Measurements from ENCODE around the gene ZNHIT3. TPM values are rescaled to one million over a fixed set of nuclear protein-coding genes. Genes with fewer than 3 reads are reported as not detected.
"Not testable (repeated sequence)": the region's sequence is repeated elsewhere in the genome, so short reads cannot be mapped to it uniquely, and the experiment has no call there.

The ZNHIT3 gene
- 28.7 TPM for total RNA-seq

DNA sequence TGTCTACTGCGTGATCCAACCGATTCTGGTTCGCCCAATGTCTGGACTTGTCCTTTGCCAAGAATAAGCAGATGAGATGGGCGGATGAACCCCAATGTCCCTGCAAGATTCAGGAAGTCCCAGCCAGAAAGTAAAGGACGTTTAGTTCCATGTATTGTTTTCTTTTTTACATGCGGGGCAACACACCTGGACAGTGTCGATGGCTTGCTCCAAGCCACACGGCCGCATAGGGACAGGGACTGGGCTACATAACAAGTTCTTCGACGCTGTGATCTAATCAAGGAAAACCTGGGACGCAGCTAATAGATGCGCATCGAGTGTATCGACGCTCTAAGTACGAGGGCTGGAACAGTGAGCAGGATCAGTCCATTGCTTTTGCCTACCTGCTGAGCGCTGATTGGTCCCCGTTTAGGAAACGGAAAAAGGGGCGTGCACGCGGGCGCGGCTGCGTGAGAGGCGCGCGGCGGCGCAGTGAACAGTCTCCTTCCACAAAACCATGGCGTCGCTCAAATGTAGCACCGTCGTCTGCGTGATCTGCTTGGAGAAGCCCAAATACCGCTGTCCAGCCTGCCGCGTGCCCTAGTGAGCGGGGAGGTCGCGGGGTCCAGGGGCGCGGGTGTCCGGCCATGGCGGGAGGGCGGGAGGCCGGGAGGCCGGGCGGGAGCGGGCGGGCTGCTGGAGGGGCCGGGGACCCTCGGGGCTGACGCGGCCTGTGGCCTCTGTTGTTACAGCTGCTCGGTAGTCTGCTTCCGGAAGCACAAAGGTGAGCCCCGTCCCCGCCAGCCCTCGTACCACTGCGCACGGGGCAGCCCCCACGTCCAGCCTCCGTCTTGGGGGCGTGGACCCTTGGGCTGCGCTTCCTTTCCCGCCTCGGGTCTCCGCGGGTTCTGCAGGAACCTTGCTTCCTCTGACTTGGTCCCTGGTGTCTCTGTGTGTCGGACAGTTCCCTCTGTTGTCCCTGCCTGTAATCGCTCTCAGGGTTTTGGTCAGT lies at the start of gene ZNHIT3:
Gene ZNHIT3 (plus strand): TSS at position 478 of the 991 bp plus-strand sequence. CDS start 19 bp downstream, at position 497.
- peak; percentile 94 for DNase-seq (ENCODE audit: low spot score)

DNA sequence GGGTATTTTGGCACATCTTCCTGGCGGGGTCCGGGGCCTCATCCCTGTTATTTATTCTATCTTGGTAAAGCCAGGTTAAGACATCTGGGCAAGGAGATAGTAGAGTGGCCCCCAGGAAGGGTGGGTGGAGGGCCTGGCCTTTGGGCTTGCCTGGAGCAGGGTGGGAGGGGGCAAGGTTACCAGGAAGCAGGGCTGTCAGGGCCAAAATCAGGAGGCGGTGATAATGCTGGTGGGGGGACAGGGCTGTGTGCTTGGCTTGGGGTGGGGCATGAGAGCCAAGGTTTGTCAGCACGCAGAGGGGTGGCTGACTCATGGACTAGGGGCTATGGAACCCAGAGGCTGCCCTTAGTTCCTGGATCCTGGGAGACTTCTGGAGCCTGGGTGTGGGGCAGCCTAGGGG lies 44.7 kb upstream of the ZNHIT3 start:
- DNase-seq (ENCODE audit: low spot score), result not testable (repeated sequence)

DNA sequence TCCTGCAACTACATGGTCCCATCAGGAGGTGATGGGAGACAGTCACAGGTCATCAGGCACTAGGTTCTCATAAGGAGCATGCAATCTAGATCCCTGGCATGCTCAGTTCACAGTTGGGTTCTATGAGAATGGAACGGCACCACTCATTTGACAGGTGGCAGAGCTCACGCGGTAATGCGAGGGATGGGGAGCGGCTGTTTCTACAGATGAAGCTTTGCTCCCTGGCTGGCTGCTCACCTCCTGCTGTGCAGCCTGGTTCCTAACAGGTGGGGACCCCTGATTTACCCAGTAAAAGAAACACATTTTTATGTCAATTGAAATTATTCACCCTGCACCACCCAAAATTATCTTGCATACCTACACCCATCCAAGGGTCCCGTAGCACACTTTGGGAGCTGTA lies 42.7 kb upstream of the ZNHIT3 start:
- DNase-seq (ENCODE audit: low spot score), result no peak

DNA sequence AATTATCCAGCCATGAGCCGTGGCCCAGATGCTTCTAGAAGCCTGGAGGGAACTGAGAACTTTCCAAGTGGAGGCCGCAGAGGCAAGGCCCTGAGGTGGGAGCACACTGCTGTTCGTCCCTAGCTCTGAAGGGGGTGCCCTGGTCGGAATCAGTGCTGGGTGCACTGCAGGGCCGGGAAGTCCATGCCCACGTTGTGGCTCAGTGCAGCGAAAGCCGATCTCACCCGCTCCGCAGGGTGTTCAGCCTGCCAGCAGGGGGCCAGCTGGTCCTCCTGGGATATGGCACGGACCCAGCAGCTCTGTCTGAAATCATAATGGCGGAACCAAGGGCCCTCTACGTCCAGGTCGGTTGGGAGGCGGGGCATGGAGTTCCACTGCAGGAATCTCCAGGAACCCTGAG lies 36.5 kb upstream of the ZNHIT3 start:
- not testable (repeated sequence) for DNase-seq (ENCODE audit: low spot score)

DNA sequence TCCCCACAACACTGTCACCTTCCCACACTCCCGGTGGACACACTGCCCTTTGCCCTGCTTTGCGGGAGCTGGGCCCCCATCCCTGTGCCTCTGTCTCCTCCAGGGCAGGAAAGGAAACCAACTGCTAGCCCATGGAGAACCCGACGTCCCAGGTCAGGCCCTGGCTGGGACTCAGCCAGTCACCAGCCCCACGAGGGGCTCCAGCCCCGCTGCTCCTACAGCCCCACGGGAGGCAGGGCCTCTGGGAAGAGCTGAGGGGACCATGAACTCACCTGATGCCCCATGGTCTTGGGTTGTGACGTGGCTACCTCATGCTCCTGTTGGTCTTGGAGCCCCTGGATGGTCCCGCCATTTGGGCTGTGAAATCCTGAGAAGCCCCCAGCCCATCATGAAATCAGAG lies 33.6 kb upstream of the ZNHIT3 start:
- not testable (repeated sequence) for DNase-seq (ENCODE audit: low spot score)

DNA sequence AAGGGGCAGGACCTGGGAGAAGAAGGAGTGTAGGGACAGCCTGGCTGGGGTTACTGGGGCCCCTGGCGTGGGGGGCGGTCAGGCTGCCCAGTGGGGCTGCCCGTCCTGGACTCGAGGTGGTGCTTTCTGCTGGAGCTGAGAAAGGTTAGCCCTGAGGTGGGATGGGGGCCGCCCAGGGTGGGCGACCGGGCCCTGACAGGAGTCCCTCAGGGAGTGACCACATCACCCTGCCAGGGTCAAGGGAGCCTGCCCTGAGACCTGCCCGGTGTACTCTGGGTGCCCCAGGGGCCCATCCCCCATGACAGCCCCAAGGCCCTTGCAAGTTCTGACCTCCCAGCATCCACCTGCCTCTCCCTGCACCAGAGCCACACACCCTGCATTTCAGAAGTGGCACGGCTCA lies 28.8 kb upstream of the ZNHIT3 start:
- DNase-seq (ENCODE audit: low spot score), result not testable (repeated sequence)

DNA sequence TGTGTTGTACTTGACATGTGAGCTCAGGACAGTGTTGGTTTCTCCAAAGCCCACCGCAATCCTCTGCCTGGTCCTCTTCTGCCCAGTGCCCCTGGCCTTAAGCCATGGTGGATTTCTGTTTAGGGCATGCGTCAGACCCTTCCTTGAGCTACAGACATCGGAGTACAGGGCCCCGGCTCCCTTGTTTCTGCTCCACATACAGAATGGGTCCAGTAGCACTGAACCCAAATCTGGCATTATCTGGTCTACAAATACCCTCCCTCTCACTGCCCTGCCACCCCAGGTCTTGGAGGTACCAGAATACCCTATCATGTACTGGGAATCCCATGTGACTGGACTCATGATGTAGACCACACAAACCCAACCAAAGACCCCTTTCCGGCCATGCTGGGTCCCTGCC lies 27.4 kb upstream of the ZNHIT3 start:
- DNase-seq (ENCODE audit: low spot score), result no peak

DNA sequence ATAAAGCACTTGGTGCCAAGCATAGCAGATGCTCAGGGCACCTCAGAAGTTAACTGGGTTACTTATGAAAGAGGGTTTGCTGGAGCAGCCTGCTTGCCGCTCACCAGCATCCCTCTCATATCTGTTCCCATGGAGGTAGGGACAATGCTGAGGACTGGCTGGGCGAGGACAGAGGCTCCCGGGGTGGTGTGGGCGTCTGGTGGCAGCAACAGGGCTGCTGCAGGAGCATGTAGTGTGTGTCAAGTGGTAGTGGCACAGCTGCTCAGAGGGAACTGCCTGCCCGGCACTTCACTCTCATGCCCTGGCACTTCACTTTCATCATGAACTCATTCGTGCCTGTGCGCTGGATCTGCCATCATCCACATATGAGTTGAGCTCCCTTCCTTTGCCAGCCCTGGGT lies 26.9 kb upstream of the ZNHIT3 start:
- no peak for DNase-seq (ENCODE audit: low spot score)

DNA sequence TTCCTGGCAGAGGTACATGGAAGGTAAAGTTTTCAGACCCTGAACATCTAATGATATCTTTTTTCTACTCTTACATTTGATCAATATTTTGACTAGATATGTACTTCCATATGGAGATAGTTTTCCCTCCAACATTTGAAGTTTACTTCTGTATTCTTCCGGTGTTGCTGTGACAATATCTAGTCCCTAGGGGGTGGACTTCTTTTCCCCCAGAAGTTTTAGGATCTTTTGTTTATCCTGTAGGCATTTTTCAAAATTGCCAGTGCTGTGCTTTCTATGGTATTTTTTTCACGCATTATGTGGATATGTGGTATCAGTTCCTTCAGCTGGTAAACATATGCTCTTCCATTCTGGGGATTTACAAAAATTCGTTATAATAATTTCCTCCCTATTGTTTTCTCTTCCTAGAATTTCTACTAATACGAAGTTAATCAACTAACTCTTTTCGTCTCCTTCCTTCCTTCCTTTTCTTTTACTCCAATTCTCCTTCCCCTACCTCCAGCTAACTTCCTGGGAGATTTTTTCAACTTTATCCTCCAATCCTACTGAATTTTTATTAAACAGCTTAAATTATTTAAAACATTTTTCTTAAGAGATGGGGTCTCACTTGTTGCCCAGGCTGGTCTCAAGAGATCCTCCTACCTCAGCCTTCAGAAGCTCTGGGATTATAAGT lies 26.1 kb upstream of the ZNHIT3 start:
- no peak for DNase-seq (ENCODE audit: low spot score)

DNA sequence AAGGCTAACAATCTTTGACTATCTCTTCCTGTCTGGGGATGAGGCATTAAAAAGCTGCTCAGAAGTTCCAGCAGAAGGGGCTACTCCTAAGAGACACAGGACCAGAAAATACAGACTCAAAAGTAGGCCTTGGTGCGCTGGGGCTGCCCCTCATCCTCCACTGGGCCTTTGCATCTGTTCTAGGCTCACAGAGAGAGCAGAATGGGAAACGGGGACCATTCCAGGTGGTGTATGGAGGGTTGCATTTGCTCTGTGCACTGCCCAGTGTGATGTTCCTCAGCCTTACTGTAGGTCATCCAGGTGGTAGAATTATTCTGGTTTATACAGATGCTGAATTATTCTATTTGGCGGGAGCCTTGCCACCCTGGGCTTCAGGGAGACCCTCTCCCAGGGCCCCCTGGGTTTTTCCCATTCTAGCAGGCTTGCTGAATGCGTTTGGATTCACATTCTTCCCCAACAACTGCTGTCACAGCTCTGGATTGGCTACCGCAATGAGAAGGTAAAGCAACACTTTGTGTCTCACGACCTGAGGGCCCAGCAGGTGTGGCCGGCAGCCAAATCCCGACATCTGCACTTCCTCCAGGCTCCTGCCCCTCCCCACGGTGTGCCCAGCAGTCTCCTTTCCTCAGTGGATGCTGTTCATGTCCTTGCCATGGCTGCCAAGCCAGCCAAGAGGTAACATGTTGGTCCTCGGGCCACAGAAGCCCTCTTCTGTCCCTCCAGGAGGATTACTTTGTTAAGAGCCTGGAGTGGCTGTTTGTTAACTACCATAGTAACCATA lies 25.0 kb upstream of the ZNHIT3 start:
- no peak for DNase-seq (ENCODE audit: low spot score)

DNA sequence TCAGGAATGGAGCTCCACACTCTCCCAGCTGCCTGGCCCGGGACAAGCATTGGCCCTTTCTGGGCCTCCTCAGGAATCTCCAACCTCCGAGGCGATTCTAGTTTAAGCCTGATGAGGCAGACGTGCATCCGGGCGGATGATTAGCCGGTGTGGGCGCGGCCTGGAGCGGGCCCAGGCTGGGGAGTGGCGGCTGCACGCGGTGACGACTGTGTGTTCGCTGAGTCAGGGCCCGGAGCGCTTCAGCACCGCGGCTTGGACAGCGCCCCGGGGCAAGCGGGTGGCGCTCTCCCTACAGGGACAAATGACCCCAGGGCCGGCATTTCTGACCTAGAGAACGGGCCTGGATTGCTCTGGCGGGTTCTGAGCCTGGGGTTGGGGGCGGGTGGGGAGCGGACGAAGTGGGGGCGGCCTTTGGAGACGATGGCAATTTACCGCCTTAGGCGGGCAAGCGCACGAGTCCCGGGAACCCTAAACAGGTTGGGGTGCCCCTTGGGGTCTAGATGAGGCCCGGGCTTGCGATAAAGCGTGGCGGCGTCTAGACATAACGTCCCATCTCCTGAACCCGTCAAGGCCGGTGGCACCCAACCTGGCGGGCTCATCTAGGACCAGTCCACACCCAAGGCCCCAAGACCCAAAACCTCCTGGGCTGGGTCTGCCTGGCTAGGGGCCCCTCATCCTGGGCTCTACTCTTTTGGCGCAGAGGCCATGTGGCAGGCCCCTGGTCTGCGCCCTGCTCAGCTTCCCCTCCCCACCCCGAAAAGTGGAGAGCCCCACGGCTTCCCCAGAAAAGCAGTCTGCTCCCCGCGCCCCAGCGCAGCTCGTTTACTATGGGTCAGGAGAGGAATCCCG lies 22.3 kb upstream of the ZNHIT3 start:
- DNase-seq (ENCODE audit: low spot score), result peak; percentile 79

DNA sequence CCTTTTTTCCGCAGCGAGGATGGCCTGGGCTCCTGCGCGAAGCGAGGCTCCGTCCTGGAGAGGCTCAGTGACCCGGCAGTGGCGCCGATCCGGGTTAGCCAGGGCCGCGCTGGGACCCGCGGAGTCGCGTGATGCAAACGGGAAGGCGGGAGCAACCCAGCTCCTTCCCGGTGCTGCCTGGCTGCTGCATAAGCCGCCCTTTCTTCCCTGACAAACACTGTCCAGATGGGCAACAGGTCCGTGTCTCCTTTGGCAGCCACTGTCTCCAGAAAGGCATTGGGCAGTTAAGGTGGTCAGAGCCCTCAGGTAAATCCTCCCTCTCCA lies 21.8 kb upstream of the ZNHIT3 start:
- DNase-seq (ENCODE audit: low spot score), result no peak

DNA sequence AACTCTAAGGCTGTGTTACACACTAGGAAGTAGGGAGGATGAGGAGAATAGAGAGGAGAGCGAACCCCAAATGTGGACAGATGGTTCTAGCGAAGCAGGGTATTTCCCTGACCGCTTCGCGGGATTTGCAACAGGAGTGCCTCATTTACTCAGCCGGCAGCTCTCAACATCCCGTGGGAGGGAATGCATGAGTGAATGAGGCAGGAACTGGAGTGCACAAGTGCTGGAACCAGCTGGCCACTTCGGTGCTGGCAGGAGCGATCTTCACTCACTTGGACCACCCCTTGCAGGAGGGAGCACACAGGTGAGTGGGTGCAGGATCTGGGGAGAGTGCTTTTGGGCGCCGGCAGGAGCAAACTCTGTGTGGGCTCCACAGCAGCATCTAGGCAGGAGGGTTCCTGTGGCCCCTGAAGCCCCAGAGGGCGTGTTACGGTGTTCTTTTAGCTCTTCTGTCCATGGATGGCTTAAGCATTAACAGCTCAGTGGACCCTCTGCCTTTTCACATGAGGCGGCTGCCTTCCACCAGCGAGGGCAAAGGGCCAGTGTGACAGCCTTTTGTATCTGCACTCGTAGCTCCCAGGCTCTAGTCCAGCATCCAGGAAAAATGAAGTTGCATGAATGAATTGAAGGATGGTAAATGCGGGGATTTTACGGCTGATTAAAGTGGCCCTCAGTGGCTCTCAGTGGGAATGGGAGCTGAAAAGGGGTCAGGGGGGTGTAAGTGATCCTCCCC lies 17.4 kb upstream of the ZNHIT3 start:
- DNase-seq (ENCODE audit: low spot score), result no peak

DNA sequence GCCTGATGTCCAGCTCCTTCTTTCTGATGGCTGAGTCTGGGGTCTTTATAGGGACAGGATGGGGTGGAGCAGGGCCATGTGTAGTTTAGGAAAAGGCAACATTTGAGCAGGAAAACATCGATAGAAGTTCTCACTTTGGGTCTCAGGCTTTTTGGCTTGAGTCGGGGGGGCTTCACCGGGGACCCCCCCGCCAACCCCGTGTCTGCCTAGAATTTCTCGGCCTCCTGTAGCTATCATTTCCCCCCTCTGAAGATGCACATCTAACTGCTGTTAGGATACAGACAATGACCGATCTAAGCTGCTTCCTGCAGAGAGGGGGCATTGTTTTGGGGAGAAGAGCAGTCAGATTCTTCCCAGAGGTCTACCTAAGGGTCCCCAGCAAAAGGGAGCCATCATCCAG lies 16.7 kb upstream of the ZNHIT3 start:
- DNase-seq (ENCODE audit: low spot score), result no peak

DNA sequence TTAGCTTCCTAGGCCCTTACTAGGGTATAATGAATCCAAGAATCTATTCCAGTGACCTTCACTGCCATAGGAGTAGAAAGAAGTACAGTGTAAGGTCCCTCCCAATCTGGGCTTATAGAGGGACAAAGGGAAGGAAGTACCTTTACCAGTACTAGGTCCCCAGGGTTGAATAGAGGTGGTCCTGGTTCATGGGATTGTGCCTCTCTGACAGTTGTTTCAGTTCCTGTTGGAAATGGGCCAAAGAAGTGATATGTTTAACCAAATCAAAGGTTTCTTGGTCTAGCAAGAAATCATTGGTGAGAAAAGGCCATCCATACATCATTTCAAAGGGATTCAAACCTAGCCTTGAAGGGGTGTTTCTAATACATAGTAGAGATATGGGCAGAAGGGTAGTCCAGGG lies 16.0 kb upstream of the ZNHIT3 start:
- no peak for DNase-seq (ENCODE audit: low spot score)

DNA sequence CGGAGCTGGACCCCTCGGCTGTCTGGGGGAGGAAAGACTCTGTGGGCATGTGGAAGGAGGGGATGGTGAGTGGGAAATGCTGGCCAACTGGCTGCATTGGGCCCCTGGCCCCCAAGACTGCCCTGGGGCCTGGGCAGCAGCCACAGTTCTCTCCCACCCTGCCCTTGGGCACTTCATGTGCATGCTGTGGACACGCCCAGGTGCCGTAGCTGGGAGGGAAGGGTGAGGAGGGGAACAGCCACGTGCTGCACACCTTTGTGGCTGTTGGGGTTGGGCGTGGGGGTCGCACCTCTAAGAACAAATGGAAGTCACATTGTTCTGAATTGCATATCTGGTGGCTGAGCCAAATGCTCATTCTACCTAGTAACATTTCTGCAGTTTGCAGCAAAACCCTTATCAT lies 11.9 kb upstream of the ZNHIT3 start:
- DNase-seq (ENCODE audit: low spot score), result no peak

DNA sequence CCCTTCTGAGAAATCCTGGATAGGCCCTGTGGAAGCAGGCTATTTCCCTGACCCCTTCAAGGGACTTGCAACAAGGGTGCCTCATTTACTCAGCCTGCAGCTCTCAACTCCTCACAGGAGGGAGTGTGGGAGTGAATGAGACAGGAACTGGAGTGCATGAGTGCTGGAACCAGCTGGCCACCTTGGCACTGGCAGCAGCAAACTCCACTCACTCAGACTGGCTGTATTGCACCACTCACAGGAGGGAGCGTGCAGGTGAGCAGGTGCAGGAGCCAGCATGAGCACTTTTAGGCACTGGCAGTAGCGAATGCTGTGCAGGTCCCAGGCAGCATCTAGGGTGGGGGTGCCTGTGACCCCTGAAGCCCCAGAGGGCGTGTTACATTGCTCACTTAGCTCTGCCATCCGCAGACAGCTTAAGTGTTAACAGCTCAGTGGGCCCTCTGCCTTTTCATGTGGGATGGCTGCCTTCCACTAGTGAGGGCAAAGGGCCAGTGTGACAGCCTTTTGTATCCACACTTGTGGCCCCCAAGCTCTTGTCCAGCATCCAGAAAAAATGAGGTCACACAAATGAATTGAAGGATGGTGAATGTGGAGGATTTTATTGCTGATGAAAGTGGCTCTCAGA lies 11.0 kb upstream of the ZNHIT3 start:
- no peak for DNase-seq (ENCODE audit: low spot score)

DNA sequence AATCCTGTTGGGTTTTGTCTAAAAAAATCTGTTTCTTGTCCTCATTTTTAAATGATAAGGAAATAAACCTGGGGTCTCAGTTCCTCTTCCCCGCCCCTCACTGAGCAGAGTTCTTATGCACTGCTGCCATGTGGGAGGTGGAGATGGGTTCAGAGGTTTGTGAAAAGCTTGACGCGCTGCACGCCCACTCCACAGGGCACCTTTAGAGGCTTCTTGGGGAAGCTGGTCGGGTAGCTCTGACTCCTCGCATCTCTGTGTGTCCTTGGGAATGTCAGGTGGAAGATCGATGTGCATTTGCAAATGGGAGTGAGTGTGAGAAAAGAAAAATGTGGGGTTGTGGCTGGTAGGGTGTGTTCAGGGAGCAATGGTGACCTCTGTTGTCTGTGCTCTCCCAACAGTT lies 4.7 kb upstream of the ZNHIT3 start:
- DNase-seq (ENCODE audit: low spot score), result no peak

DNA sequence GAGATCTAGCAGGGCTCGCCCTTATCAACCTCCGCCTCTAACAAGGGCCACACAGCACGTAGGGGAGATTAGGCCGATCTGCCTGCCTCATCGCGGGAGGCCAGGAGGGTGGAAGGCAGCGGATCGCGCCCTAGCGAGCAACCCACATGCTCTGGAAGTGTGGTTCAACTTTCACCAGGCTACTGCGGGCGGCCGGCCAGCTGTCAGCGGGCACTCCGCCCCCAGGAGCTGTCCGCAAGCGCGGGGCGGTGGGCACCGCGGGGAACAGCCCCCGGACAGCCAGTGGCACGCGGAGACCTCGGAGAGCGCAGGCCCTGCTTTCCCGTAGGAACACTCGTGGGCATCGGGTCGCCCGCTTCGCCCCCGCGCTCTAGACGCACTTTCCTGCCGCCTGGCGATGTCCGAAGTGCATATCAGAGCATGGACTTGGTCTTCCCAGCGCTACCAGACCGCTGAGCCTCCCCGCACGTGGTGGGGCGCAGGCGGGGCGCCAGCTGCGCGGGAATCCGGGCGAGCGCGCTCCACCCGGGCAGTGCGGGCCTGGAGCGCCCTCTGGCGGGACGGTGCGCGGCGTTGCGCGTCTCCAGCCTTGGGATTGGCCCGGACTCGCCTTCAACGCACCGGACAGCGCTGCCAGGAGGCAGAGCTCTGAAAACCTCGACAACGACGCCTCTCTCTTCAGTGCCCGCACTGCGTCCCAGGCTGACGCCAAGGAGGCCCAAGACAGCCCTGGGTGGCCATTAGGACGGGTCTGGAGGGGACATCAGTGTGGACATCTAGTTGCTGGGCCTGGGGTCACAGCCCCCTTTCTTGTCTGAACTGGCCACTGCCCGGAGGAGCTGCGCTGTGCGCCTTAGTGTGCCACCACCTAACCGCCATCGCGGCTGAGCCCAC lies 3.6 kb upstream of the ZNHIT3 start:
- peak; percentile 82 for DNase-seq (ENCODE audit: low spot score)

Measured in ureter (tissue), 1 donor.